ENCODE data around the gene LRRC49.
"Not testable (repeated sequence)": the region's sequence is repeated elsewhere in the genome, so short reads cannot be mapped to it uniquely, and the experiment has no call there.

Gene LRRC49

DNA sequence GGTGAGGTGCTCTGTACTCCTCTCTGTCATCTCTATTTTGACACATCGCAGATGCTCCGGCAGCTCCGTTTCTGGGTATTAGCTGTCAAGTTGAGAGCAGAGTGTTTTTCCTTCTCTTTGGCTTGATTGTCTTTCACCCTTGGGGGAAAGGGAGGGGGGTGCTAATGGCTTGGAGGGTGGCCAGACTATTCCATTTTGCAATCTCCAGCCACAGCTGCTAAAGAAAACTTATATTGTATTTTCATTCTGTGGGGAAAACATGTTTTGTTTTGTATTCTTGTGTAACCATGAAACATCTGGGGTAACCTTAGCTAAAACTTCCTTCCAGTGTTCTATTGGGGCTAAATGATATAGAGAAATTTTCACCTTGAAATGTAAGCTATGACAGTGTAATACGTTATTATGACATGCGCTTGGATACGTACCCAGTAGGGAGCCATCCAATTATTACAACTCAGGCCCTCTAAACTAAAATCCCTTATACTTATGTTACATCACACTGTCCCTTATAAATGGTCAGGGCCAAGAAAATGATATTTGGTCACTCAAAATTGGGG lies 24.6 kb upstream of the LRRC49 start:
- DNase-seq (ENCODE audit: low read depth in 2 of 2), result no peak

DNA sequence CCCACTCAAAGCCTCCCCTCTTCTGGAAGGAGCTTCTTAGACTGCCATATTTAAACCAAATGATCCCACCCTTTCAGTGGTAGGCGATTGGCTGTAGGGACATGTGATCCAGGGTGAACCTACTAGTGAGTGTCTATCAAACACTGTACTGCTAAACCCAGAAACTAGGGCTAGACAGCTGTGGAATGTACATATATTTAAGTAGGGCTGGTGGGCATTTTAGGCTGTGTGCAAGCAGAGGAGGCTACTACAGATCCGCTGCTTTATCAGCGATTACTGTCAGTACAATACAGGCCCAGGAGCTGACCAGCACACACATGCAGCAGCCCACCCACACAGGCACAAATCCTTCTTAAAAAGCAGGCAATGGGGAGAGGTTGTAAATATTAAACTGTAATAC lies 23.3 kb upstream of the LRRC49 start:
- no peak for DNase-seq (ENCODE audit: low read depth in 2 of 2)

DNA sequence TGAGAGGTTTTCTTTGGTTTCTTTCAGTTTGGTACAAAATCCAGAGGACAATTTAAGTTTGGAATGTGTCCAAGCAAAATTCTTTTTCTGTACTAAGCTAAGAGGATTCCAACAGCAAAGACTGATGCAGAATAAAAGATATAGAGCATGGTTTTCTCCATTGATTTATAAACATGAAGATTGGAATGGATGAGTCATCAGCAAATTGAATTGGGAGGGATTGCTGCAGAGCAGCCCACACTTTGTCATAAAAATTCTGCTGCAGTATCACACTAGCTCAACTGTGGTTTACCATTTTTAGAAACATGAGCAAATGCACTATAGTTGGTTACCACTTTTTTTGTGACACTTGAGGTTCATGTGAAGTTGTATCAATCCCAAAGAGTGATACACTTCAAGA lies 22.6 kb upstream of the LRRC49 start:
- no peak for DNase-seq (ENCODE audit: low read depth in 2 of 2)

- not testable (repeated sequence) for DNase-seq (ENCODE audit: low read depth in 2 of 2)
Measured at GRCh38 chr15:70871490-70871889, 21.1 kb upstream of the LRRC49 start.

DNA sequence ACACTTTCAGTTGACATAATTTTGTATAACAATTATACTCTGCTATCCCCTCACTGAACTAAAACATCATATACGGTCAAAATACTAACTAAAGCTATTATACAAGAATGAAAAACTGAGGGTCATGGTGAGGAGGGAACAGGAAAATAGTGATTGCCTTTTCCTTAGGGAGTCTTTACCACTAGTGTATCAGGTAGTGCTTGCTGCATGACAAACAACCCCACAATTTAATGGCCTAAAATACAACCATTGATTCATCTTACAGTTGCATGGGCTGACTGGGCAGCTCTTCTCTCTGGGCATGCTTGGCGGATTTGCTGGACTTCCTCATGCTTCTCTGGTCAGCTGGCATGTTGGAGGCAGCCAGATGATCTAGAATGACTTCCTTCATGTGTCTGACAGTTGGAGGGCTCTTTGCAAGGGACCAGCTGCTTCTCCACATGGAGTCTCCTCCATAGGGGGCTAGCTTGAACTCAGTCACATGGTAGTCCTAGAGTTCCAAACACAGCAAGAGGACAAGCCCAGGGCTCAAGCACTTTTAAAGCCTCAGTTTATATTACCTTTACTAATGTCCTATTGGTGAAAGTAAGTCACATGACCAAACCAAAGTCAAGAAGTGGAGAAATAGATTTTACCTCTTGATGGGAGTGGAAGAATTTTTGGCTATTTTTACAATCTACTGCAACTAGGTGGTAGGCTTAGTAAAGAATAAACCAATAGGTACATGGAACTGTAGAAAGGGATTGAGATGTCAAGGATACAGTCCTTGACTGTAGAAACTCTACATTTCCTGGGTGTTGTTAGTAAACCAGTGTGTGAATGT lies 19.2 kb upstream of the LRRC49 start:
- DNase-seq (ENCODE audit: low read depth in 2 of 2), result no peak

DNA sequence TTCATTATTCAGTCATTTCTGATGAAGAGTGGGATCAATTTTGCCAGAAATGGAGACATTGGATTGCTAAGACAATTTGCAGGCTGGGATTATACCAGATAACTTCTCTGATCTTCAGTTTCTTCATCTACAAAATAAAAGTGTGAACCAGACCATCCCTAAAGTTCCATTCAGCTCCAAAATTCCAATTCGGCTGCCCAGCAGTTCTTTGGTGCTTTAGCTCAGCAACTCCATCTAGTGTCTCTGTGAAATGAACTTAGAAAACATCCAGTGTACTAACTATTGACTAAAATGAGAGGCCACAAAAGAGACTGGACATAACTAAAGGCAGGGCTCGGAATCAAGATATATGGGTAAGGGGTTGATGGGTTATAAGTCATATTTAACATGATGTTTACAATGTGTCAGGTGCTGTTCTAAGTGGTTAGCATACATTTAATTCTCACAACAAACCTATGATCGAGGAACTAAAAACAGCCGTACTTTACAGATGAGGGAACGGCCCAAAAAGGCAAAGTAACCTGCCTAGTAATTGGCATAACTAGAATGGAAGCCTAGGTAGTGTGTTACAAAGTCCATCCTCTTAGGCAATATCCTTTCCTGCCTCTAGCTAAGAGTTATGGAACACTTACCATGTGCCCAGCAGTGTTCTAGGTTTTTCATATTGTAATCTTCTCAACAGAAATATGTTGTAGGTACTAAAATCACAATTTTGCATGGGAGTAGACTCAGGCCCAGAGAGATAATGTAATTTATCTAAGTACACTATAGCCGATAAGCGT lies 17.4 kb upstream of the LRRC49 start:
- no peak for DNase-seq (ENCODE audit: low read depth in 2 of 2)

- DNase-seq (ENCODE audit: low read depth in 2 of 2), result no peak
Measured at GRCh38 chr15:70876011-70876410, 16.6 kb upstream of the LRRC49 start.

- DNase-seq (ENCODE audit: low read depth in 2 of 2), result no peak
Measured at GRCh38 chr15:70876683-70877082, 15.9 kb upstream of the LRRC49 start.

DNA sequence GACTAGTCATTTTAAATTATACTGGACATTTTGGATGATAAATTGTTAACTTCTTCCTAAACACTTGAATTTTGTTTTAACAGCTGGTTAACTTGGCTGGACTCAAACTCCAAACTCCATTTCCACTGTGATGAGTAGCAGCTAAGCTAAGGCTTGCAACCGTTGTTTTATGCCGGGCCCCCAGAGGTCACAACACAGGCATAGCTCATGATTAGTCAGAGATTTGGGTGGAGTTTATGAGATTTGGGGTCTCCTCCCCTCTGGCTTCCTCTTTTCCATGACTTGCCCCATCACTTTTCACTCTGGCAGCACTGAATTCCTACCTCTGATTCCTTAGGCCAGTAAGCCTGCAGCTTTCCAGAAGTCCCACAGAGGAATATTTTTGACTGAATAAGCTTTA lies 13.2 kb upstream of the LRRC49 start:
- no peak for DNase-seq (ENCODE audit: low read depth in 2 of 2)

GRCh38 chr15:70880781-70881180 lies 11.8 kb upstream of the LRRC49 start:
- no peak for DNase-seq (ENCODE audit: low read depth in 2 of 2)

DNA sequence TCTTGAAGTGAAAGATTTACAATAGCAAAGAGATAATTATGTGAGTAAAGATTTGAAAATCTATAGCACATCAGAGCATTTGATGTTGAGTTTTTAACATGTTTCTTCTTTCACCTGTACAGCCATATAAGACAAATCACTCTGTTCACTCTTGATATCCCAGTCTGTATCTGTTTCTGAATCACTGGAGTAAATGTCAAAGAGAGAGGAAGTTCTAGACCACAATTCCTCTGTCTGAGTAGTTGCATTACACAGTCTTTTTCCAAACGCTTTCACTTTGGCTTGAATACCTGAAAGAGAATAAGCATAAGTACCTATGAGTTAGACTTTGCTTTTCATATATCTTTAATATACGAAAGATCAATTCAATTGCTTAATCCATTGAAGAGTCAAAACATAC lies 10.3 kb upstream of the LRRC49 start:
- no peak for DNase-seq (ENCODE audit: low read depth in 2 of 2)

DNA sequence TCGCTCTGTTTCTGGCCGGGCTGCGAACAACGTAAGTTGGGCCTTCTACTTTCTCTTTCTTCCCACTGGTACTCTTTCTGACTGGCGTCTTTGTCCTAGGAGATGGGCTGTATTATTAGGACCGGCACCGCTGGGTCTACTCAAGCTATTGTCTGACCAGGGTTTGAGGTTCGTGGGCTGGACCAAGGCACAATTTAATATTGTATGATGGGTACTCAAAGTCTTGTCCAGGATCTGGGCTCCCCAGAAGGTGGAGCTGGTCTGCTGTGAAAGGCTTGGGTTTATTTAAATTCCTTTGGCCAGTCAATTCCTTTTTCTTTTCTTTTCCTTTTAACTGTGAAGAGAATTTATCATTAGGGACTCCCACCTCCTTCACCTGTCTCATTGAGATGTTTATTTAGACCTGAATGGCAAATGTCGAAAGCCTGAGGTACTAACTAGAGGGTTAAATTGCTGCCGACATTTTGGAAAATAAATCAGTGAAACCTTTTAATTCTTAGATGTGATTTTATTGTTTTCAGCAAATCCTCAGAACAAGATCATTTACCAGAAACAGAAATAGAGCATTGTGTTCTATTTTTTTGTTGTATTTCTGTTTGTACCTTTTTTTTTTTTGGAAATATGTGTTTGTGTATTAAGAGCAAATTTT lies 410 bp downstream of the LRRC49 start:
- no peak for DNase-seq (ENCODE audit: low read depth in 2 of 2)

DNA sequence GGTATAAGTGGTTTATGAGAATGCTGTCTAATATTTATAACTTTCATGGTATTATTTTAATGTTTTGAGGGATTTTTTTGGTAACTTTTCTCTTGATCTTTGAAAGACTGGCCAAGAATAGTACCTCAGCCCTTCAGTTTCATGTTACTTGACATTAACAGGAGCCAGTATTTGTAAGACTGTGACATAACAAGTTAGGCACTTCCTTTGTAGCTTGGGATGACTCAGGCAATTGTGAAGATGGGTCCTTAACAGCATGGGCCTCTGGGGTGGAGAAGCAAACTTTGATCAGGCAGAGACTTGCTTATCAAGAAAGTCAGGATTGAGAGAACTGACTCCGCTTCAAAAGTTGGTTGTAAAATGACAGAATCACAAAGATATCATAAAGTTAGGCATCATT lies 9.5 kb downstream of the LRRC49 start:
- DNase-seq (ENCODE audit: low read depth in 2 of 2), result no peak

- DNase-seq (ENCODE audit: low read depth in 2 of 2), result no peak
Measured at GRCh38 chr15:70906842-70907241, 14.2 kb downstream of the LRRC49 start.

GRCh38 chr15:70907784-70908471 lies 15.3 kb downstream of the LRRC49 start:
- no peak for DNase-seq (ENCODE audit: low read depth in 2 of 2)

DNA sequence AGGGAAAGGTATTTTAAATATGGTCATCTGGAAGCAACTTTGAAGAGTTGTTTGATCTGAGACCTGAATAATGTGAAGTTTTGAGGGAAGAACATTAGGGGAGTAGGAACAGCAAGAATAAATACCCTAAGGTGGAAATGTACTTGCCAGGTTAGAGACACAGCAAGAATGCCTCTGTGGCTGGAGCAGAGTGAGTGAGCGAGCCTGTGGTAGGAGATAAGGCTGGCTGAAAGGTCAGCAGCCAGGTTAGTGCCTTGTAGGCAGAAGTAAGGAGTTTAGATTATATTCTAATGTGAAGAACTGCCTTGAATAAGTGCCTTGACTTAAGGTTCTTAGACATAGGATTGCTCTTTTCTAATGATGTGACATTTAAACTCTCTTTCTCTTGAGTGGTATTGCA lies 18.3 kb downstream of the LRRC49 start:
- no peak for DNase-seq (ENCODE audit: low read depth in 2 of 2)

DNA sequence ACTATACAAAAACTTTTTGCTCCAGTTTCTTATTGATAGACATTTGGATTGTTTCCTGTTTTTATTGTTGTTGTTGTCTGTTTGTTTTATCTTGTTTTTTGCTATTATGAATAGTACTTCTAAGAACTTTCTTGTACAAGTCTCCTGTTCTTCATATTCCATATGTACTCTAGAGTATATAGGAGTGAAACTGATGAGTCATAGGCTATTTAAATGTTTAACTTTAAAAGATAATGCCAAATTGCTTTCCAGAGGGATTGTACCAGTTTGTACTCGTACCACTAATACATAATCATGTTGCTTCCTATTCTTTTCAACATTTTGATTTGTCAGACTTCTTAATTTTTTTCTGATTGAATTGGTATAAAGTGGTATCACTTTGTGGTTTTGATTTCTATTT lies 19.6 kb downstream of the LRRC49 start:
- no peak for DNase-seq (ENCODE audit: low read depth in 2 of 2)

DNA sequence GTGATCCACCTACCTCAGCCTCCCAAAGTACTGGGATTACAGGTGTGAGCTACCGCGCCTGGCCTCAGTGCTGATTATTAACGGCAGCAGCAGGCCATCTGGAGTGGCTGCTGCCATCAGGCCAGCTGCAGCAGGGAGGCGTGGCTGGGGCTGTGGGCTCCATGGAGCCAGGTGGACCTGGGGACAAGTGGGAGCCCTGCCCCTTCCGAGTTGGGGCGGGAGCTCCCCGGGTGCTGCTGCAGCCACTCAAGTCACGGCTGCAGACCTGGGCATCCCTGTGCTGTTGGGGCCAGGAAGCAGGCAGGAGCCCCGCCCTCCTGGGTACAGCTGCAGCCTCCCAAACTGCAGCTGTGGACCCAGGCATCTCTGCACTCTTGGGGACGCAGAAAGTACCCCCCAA lies 23.9 kb downstream of the LRRC49 start:
- no peak for DNase-seq (ENCODE audit: low read depth in 2 of 2)

DNA sequence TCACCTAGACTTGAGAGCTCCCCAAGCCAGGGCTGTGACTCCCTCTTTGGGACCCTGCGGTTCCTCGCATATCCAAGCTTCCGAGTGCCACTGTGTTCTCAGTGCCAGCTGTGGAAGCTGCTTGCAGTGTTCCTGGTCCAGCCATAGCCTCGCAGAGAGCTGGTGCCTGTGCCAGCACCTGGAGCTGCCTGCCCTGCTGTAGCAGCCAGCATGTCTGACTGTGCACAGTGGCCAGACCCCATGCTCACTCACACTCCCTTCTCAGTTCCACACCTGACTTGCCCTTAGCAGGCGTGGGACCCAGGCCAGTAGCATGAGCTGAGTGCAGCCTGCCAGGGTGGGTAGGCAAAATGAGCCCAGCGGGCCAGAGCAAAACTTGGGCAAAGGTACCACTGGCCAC lies 25.3 kb downstream of the LRRC49 start:
- no peak for DNase-seq (ENCODE audit: low read depth in 2 of 2)

DNA sequence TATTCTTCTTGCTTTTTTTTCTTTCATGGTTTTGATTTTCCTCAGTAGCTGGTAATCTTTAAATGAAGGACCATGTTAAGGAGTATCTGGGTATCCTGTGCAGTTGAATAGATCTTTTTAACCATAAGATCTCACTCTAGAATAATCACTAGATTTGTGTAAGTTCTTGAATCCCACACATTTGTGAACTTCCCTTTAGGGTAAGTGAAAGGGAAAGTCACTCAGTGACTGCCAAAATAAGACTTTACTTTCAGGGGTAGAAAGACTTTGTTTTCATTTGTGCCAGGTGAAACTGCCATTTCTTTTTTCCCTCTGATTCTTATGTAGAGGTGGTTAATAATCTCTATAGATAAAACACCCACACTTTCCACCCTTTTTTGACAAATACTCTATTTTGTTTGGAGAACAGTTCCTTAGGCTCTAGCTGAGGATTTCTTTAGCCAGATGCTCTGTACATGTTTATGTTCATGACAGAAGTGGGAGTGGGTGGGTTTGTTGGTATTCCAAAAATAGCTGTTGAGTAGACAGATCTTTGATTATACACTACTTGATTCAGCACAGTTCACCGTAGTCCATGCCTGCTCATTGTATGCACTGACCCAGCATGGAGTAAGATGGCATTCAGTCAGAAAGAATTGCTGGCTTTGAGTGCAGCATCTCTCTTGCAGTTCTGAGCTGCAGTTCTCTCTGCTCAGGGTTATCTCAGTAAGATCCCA lies 28.5 kb downstream of the LRRC49 start:
- DNase-seq (ENCODE audit: low read depth in 2 of 2), result no peak

GRCh38 chr15:70922119-70922518 lies 29.5 kb downstream of the LRRC49 start:
- no peak for DNase-seq (ENCODE audit: low read depth in 2 of 2)

All from stimulated activated CD8-positive, alpha-beta memory T cell treated with anti-CD3 and anti-CD28 coated beads, Interleukin-2, amount 100 ng/mL, for 1 hour (primary cell).